ENCODE measurements around the gene SALL3.

- TF ChIP-seq POLR2A (IDR thresholded peaks at IDR 0.05) (no peak), CTCF (IDR thresholded peaks at IDR 0.05) (no peak), POLR2AphosphoS5 (IDR thresholded peaks at IDR 0.05) (no peak), EP300 (IDR thresholded peaks at IDR 0.05) (no peak)
These were observed at the start of gene SALL3 for GRCh38 chr18:78979730-78980278.
